Thyroid gland (tissue), 4 donors: ENCODE measurements around the gene PARD3B.

ENCODE experiments used
- CTCF ChIP-seq, 6 experiments: fragments of 200-600 bp in 3 of 6; fragments of 450-650 bp in 3 of 6; sonication (generic) in 3 of 6; IDR thresholded peaks; one replicate each; pipeline ENCODE4 v1.5.1; 2016 to 2019; ENCODE audit warnings: antibody characterized with exemption in 6 of 6, mild to moderate bottlenecking in 2 of 6, inconsistent platforms in 1 of 6, moderate library complexity in 1 of 6
- POLR2A ChIP-seq, 2 donors: fragments of 450-650 bp; IDR thresholded peaks; one replicate each; pipeline ENCODE4 v1.6.1; 2017; ENCODE audit warnings: antibody characterized with exemption in 2 of 2, mild to moderate bottlenecking in 2 of 2, moderate library complexity in 1 of 2

GRCh38 chr2:204835786-204836185 lies 290.5 kb downstream of the PARD3B start:
- TF ChIP-seq POLR2A (IDR thresholded peaks at IDR 0.05) (no peak), CTCF (IDR thresholded peaks at IDR 0.05) (no peak)
